DMS114 treated with DMSO at 0.1 percent for 48 hours (cell line): Measurements from ENCODE around the gene SEMA6D.
"Not testable (repeated sequence)": the region's sequence is repeated elsewhere in the genome, so short reads cannot be mapped to it uniquely, and the experiment has no call there.

Source experiments
- DNase-seq: peaks from one replicate; lab custom pipeline; 2025; ENCODE audit not compliant: unreplicated experiment; lab: John Stamatoyannopoulos, UW

SEMA6D gene

GRCh38 chr15:47718497-47719437 is 1.5 kb downstream of the SEMA6D start:
- no peak for DNase-seq

GRCh38 chr15:47719730-47720129 is 2.4 kb downstream of the SEMA6D start:
- no peak for DNase-seq

- DNase-seq = no peak
These were observed 3.2 kb downstream of the SEMA6D start for GRCh38 chr15:47720555-47720954.

GRCh38 chr15:47721676-47722075 is 4.4 kb downstream of the SEMA6D start:
- no peak for DNase-seq

GRCh38 chr15:47724346-47724745 is 7.0 kb downstream of the SEMA6D start:
- no peak for DNase-seq

- DNase-seq = no peak
These were observed 7.7 kb downstream of the SEMA6D start for GRCh38 chr15:47725051-47725450.

GRCh38 chr15:47725906-47726305 is 8.6 kb downstream of the SEMA6D start:
- DNase-seq = no peak

- DNase-seq = no peak
These were observed 9.1 kb downstream of the SEMA6D start for GRCh38 chr15:47726399-47726823.

GRCh38 chr15:47727137-47727536 is 9.8 kb downstream of the SEMA6D start:
- DNase-seq = no peak

GRCh38 chr15:47727676-47728075 is 10.4 kb downstream of the SEMA6D start:
- DNase-seq = no peak

- no peak for DNase-seq
These were observed 11.1 kb downstream of the SEMA6D start for GRCh38 chr15:47728426-47728825.

GRCh38 chr15:47728886-47729285 is 11.6 kb downstream of the SEMA6D start:
- no peak for DNase-seq

- DNase-seq = no peak
These were observed 13.9 kb downstream of the SEMA6D start for GRCh38 chr15:47731230-47731629.

- no peak for DNase-seq
These were observed 14.9 kb downstream of the SEMA6D start for GRCh38 chr15:47732248-47732647.

- no peak for DNase-seq
These were observed 15.8 kb downstream of the SEMA6D start for GRCh38 chr15:47733085-47733484.

GRCh38 chr15:47736143-47736786 is 19.0 kb downstream of the SEMA6D start:
- no peak for DNase-seq

- no peak for DNase-seq
These were observed 20.2 kb downstream of the SEMA6D start for GRCh38 chr15:47737477-47737876.

GRCh38 chr15:47738144-47738825 is 21.0 kb downstream of the SEMA6D start:
- not testable (repeated sequence) for DNase-seq

GRCh38 chr15:47741082-47741481 is 23.8 kb downstream of the SEMA6D start:
- no peak for DNase-seq

- DNase-seq = no peak
These were observed 24.6 kb downstream of the SEMA6D start for GRCh38 chr15:47741907-47742306.

GRCh38 chr15:47742334-47742733 is 25.0 kb downstream of the SEMA6D start:
- DNase-seq = no peak

GRCh38 chr15:47742742-47743141 is 25.4 kb downstream of the SEMA6D start:
- no peak for DNase-seq
